ENCODE results near the gene XRRA1.

GRCh38 chr11:74971424-74971823 lies 22.5 kb upstream of the XRRA1 start:
- TF ChIP-seq CTCF (IDR thresholded peaks at IDR 0.05) (no peak), ZFX (IDR thresholded peaks at IDR 0.05; ENCODE audit: borderline replicate concordance) (no peak)

All from 22Rv1 (cell line).